Endometrial microvascular endothelial cells (primary cell): ENCODE results near the gene EPC1. TPM values are rescaled to one million over a fixed set of nuclear protein-coding genes. Genes with fewer than 3 reads are reported as not detected.
"Not testable (repeated sequence)": the region's sequence is repeated elsewhere in the genome, so short reads cannot be mapped to it uniquely, and the experiment has no call there.

Experiments used
- in situ Hi-C: cut with HindIII; loops from 2 replicates; pipeline ENCODE4 v1.10.0; 2017; ENCODE audit warnings: low sequenced_read_pairs, low pct_unique_long_range_greater_than_20kb; ENCODE audit errors: inconsistent ontology term
- total RNA-seq: library from RNA; depleted of rRNA; stranded (reverse); fragments of >200 nt; gene quantifications from one replicate; pipeline ENCODE4 v1.2.3, GENCODE V29; 2015; ENCODE audit errors: inconsistent ontology term

EPC1 gene
- total RNA-seq, 1 donor from 2014 or later: 17.3 TPM

DNA sequence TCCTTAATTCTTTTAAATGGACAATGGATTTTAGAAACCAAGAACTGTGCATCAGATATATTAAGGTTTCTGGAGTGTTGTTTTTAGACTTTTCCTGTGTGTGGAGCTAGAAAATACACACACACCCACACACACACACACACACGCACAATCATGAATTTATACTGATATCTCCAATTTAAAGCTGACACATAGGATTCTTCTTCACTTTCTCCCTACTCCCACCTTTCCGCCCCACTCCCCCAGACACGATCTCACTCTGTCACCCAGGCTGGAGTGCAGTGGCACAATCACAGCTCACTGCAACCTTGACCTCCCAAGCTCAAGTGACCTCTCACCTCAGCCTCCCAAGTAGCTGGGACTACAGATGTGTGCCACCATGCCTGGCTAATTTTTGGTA is 100.3 kb downstream of the EPC1 start:
- in situ Hi-C loops: no loop called here

DNA sequence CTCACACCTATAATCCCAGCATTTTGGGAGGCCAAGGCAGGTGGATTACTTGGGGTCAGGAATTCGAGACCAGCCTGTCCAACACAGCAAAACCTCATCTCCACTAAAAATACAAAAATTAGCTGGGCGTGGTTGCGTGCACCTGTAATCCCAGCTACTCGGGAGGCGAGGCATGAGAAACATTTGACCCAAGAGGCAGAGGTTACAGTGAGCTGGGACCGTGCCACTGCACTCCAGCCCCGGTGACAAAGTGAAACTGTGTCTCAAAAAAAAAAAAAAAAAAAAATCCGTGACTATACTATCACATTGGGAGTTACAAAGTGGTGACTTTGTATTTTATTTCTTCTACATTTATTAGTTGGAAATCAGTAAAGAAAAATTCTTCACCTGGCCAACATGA is 101.2 kb downstream of the EPC1 start:
- in situ Hi-C loops: no loop called here

DNA sequence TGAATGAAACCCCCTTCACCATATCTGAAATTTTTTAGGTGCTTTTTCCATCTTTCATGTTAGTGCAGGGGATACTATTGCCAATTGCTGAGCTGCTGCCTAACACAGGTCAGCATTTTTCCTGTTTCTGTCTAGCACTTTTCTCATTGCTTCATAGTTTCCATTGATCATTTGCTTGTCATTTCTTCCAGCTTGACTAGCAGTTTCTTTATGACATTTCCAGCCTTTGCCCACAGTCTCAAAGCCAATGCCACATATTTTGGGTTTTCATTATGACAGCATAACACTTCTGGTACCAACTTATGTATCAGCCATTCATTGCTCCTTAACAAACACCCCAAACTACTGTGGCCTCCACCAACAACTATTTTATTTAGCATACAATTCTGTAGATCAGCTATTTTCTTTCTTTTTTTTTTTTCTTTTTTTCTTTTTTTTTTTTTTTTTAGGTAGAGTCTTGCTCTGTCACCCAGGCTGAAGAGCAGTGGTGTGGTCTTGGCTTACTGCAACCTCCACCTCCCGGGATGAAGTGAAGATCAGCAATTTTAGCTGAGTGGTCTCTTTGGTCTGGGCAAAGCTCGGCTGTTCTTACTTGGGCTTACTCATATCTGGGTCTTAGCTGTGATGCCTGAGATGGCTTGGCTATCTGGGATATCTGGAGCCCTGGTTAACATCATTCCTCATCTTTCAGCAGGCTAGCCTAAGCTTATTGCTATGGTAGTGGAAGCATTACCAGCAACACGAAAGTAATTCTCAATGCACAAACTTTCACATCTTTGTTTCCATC is 102.3 kb downstream of the EPC1 start:
- in situ Hi-C loops: no loop called here

DNA sequence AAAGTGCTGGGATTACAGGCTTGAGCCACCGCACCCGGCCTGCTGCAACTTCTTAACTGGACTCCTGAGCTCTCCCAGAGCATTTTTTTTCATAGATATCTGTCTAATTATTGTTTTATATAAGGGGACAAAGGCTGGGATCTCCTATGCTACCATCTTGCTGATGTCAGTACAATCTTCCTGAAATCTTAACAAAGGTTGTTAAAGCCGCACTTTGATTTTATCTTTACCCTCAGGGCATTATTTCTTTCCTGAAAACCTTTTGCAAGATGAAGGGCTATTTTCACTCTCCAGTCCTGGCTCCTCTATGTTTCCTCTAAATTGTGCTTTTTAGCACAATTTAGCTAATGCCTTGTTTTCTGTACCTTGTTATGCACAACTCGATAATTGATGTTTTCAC is 102.9 kb downstream of the EPC1 start:
- in situ Hi-C loops: no loop called here

- in situ Hi-C loops: no loop called here
Measured at GRCh38 chr10:32241946-32242345, 105.0 kb downstream of the EPC1 start.

GRCh38 chr10:32240471-32240870 is 106.5 kb downstream of the EPC1 start:
- in situ Hi-C loops: no loop called here

DNA sequence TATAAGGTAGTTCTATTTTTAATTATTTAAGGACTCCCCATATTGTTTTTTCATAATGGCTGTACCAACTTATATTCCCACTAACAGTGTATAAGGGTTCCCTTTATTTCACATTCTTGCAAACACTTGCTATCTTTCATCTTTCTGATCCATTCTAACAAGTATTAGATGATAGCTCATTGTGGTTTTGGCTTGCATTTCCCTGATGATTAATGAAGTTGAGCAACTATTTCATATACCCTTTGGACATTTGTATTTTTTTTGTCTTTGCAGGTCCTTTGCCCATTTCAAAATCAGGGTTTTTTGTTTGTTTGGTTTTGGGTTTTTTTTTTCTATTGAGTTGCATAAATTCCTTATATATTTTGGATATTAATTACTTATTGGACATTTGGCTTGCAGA is 107.2 kb downstream of the EPC1 start:
- in situ Hi-C loops: no loop called here

DNA sequence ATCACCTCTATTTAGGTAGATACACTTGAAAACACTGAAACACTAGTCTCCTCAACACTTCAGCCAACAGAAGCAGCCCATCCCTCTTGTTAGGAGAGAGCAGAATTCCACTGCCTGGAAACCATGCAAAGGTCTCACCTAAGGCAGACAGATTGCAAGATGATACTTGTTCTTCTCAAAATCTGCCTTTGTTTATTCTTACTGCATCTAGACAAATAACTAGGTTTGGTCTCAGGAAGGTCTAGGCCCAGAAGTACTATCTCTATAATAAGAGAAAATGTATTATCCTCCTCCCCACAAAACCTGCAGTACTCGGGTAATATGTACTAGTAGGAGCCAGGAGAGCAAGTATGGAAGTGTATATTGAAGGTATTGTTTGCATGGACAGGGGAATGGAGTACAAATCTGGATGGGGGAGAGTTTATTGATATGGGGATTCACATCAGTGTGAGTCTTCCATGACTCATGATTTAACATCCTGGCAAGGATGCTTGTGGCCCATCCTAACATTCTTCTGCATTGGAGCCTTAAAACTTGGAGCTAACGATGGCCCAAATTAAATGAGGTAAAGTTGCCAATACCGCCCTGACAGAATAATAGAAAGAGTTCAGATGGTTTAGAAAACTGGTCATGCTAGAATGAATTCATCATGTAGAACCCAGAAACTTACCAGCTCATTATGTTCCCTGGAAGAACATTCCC is 109.2 kb downstream of the EPC1 start:
- in situ Hi-C loops: no loop called here

- in situ Hi-C loops: no loop called here
Measured at GRCh38 chr10:32234471-32234870, 112.5 kb downstream of the EPC1 start.

- in situ Hi-C loops: not testable (repeated sequence)
Measured at GRCh38 chr10:32233375-32233774, 113.6 kb downstream of the EPC1 start.

GRCh38 chr10:32232378-32232777 is 114.6 kb downstream of the EPC1 start:
- in situ Hi-C loops: no loop called here

- in situ Hi-C loops: not testable (repeated sequence)
Measured at GRCh38 chr10:32229788-32230187, 117.2 kb downstream of the EPC1 start.

DNA sequence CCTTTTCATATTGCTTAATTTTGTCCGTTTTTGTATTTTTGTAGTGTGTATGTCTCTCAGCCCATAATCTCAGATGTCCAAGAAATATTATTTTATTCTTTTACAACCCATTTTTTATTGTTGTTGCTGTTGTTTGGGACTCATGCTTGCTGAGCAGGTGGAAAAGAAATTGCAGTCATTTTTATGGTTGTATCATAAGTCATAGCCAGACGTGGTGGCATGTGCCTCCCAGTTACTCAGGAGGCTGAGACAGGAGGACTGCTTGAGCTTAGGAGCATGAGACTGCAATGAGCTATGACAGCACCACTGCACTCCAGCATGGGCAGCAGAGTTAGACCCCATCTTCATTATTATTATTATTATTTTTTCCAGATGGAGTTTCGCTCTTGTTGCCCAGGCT is 117.8 kb downstream of the EPC1 start:
- in situ Hi-C loops: no loop called here

GRCh38 chr10:32227802-32228201 is 119.2 kb downstream of the EPC1 start:
- in situ Hi-C loops: no loop called here

GRCh38 chr10:32226624-32227023 is 120.3 kb downstream of the EPC1 start:
- in situ Hi-C loops: no loop called here

GRCh38 chr10:32225976-32226375 is 121.0 kb downstream of the EPC1 start:
- in situ Hi-C loops: no loop called here

DNA sequence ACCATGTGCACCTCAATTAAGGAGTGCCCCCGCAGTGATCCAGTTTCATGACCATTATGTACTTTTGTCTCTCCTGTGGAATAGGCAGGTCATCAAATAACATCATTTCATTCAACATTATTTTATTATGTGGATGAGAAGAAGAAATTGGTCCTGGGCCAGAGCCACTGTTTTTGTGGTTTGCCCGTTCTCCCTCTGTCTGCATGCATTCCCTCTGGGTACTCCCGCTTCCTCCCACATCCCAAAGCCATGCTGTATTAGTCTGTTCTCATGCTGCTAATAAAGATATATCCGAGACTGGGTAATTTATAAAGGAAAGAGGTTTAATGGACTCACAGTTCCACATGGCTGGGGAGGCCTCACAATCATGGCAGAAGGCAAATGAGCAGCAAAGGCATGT is 124.6 kb downstream of the EPC1 start:
- in situ Hi-C loops: not testable (repeated sequence)

GRCh38 chr10:32219156-32219555 is 127.8 kb downstream of the EPC1 start:
- in situ Hi-C loops: not testable (repeated sequence)

DNA sequence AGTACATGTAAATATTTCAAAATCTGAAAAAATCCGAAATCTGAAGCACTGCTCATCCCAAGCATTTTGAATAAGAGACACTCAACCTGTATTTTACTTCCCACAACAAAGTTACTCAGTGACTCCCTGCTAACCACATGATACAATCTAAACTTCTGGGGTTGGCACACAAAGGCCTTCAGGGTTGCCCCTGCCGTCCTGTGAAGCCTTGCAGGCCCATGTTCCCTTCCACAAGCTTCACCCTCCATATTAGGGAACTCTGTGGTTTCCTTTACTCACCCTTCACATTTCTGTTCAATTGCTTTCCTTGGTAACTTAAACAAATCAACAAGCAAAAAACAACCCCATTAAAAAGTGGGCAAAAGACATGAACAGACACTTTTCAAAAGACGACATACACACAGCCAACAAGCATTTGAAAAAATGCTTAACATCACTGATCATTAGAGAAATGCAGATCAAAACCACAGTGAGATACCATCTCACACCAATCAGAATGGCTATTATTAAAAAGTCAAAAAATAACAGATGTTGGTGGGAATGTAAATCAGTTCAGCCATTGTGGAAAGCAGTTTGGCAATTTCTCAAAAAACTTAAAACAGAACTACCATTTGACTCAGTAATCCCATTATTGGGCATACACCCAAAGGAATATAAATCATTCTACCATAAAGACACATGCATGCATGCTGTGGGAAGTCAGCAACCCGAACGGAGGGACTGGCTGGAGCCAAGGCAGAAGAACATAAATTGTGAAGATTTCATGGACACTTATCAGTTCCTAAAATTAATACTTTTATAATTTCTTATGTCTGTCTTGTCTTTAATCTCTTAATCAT is 128.5 kb downstream of the EPC1 start:
- in situ Hi-C loops: not testable (repeated sequence)
